ENCODE results near the gene EP400. TPM values are rescaled to one million over a fixed set of nuclear protein-coding genes. Genes with fewer than 3 reads are reported as not detected.

EP400 gene
- total RNA-seq, 1 donor = 14.5 TPM

DNA sequence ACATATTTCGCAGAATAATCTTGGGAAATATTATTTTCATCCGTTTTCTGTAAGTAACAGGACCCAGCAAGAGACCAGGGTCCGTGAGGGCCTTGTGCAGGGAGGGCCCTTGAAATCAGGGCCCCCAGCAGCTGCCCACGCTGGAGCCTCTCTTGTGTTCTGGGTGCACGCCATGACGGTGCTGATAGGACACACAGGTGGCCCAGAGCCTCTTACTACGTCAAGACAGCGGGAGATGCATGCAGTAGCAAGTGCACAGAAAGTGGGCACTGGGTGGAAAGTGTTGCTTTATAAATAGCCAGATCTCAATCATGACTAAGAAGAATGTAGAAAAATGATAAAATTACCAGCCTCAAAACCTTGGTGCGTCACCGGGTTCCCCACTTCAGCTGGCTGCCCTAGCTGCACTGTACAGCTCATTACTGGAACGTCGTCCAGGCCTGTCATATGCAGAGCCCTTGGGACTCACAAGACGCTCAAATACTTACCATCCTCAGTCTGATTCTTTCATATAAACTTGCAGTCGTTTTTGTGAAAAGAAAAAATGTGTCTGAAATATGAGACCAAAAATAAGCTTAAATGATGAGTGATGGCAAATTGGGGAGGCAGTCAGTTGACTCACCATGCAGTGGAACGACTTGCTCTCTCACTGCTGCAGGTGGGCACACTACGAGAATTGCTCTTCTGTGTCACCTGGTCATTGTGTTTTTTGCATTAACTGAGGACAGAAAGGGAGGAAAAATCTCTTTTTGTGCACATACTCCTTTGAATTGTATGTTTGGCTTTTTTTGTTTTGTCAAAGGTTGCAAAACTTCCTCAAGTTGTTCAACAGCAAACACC lies 126.2 kb downstream of the EP400 start:
- peaks cover 3% of the 10 kb centered on the region for H4K20me1 ChIP-seq (ENCODE audit: insufficient read depth, low read length)
- H3K36me3 ChIP-seq (ENCODE audit: insufficient read depth, low read length) = peaks cover 45% of the 10 kb centered on the region
- DNase-seq (ENCODE audit: insufficient read length, low spot score, missing footprints) = no peak
- no peak overlapping the region for H2AFZ ChIP-seq (ENCODE audit: low read length)
- H3K27ac ChIP-seq (ENCODE audit: low read depth, low read length) = no peak overlapping the region
- H3K4me1 ChIP-seq (ENCODE audit: insufficient read depth, low read length) = peaks cover 11% of the 10 kb centered on the region
- H3K4me3 ChIP-seq (ENCODE audit: insufficient read depth, low read length) = no peak overlapping the region
- no peaks in the 10 kb centered on the region for H3K27me3 ChIP-seq (ENCODE audit: insufficient read depth, low read length)
- H3K9me3 ChIP-seq (ENCODE audit: low read depth, low read length) = no peaks in the 10 kb centered on the region
- H3K4me2 ChIP-seq (ENCODE audit: insufficient read depth, low read length) = no peak overlapping the region
- TF ChIP-seq, protein P1, sequence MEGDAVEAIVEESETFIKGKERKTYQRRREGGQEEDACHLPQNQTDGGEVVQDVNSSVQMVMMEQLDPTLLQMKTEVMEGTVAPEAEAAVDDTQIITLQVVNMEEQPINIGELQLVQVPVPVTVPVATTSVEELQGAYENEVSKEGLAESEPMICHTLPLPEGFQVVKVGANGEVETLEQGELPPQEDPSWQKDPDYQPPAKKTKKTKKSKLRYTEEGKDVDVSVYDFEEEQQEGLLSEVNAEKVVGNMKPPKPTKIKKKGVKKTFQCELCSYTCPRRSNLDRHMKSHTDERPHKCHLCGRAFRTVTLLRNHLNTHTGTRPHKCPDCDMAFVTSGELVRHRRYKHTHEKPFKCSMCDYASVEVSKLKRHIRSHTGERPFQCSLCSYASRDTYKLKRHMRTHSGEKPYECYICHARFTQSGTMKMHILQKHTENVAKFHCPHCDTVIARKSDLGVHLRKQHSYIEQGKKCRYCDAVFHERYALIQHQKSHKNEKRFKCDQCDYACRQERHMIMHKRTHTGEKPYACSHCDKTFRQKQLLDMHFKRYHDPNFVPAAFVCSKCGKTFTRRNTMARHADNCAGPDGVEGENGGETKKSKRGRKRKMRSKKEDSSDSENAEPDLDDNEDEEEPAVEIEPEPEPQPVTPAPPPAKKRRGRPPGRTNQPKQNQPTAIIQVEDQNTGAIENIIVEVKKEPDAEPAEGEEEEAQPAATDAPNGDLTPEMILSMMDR (IDR thresholded peaks at IDR 0.05; ENCODE audit: extremely low read depth, low read depth, low read length) = no peak
- H3K79me2 ChIP-seq (ENCODE audit: insufficient read depth, low read length) = no peaks in the 10 kb centered on the region

DNA sequence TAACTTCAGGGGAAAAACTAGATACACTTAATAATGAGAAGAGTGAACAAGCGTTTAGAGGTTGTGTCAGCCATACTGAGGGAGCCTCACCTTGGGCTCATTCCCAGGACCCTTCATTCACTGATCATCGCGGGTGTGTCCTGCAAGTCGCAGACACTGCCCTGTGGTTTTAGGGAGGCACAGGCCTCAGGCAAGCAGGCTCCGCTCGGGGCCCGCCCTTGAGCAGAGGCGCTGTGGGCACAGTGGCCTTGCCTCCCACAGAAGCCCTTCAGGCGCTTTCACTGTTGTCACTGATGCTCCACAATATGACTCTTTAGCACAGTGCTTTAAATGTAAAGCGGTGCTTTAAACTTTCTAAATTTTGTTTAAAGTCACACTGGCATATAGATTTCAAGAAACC lies 127.0 kb downstream of the EP400 start:
- Histone ChIP-seq H3K4me2 (ENCODE audit: insufficient read depth, low read length) (no peak overlapping the region), H3K4me3 (ENCODE audit: insufficient read depth, low read length) (no peak overlapping the region), H2AFZ (ENCODE audit: low read length) (no peak overlapping the region), H4K20me1 (ENCODE audit: insufficient read depth, low read length) (peaks cover 3% of the 10 kb centered on the region), H3K79me2 (ENCODE audit: insufficient read depth, low read length) (no peaks in the 10 kb centered on the region), H3K27me3 (ENCODE audit: insufficient read depth, low read length) (no peaks in the 10 kb centered on the region), H3K9me3 (ENCODE audit: low read depth, low read length) (no peaks in the 10 kb centered on the region), H3K36me3 (ENCODE audit: insufficient read depth, low read length) (peaks cover 45% of the 10 kb centered on the region), H3K4me1 (ENCODE audit: insufficient read depth, low read length) (peaks cover 11% of the 10 kb centered on the region), H3K27ac (ENCODE audit: low read depth, low read length) (no peak overlapping the region)
- TF ChIP-seq, protein P1 (IDR thresholded peaks at IDR 0.05; ENCODE audit: extremely low read depth, low read depth, low read length) = no peak
- no peak for DNase-seq (ENCODE audit: insufficient read length, low spot score, missing footprints)

DNA sequence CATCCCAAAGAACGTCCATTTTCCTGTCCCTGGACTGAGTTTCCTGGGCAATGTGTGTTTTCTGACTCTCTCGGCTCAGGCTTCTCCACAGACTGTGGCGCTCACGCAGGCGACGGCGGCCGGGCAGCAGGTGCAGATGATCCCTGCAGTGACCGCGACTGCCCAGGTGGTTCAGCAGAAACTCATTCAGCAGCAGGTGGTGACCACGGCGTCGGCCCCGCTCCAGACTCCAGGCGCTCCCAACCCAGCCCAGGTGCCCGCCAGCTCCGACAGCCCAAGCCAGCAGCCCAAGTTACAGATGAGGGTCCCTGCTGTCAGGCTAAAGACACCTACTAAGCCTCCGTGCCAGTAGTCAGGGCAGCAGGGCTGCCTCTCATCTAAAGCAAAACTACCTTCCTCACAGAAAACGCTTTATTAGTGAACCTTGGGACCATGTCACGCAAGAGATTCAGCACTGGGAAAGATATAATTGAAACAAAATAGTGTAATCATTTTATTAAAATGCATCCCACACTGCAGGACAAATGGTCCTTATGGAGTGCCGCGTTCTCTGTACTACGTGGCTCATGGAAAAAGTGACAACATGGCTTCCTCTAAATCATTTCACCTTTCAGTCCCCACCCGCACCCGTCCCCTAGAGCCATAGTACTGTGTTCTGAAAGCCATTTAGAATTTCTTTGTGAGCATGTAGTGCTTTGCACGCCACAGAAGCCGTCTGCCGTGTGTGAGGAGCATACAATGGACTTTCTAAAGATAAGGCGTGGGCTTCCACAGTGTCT lies 127.8 kb downstream of the EP400 start:
- Histone ChIP-seq H3K27me3 (ENCODE audit: insufficient read depth, low read length) (no peaks in the 10 kb centered on the region), H3K9me3 (ENCODE audit: low read depth, low read length) (no peaks in the 10 kb centered on the region), H3K4me1 (ENCODE audit: insufficient read depth, low read length) (peaks cover 11% of the 10 kb centered on the region), H3K79me2 (ENCODE audit: insufficient read depth, low read length) (no peaks in the 10 kb centered on the region), H2AFZ (ENCODE audit: low read length) (no peak overlapping the region), H3K4me2 (ENCODE audit: insufficient read depth, low read length) (peak overlapping the region; percentile 5), H4K20me1 (ENCODE audit: insufficient read depth, low read length) (peaks cover 3% of the 10 kb centered on the region), H3K4me3 (ENCODE audit: insufficient read depth, low read length) (no peak overlapping the region), H3K27ac (ENCODE audit: low read depth, low read length) (no peak overlapping the region), H3K36me3 (ENCODE audit: insufficient read depth, low read length) (peaks cover 45% of the 10 kb centered on the region)
- DNase-seq (ENCODE audit: insufficient read length, low spot score, missing footprints) = no peak
- TF ChIP-seq, protein P1 (IDR thresholded peaks at IDR 0.05; ENCODE audit: extremely low read depth, low read depth, low read length) = no peak

DNA sequence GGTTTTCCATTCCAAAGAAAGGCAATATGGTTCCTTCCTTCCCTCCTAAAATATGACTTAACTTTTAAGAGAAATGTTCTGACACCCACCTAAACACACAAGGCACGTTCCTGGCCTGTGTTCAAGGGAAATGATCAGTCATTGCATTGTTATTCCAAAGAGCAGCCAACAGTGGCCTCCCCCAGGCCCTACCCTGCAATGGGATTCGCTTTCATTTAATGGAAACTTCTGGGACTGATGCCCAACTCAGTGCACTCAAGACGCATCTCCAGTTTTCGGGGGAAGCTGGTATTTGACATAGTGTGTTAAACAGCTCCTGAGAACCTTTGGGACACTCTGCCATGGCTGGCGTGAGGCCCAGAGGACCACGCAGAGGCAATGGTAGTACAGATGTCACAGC lies 128.4 kb downstream of the EP400 start:
- Histone ChIP-seq H3K27ac (ENCODE audit: low read depth, low read length) (peak overlapping the region; percentile 49), H4K20me1 (ENCODE audit: insufficient read depth, low read length) (peaks cover 3% of the 10 kb centered on the region), H3K4me1 (ENCODE audit: insufficient read depth, low read length) (peaks cover 11% of the 10 kb centered on the region), H3K4me3 (ENCODE audit: insufficient read depth, low read length) (no peak overlapping the region), H3K36me3 (ENCODE audit: insufficient read depth, low read length) (peaks cover 39% of the 10 kb centered on the region), H2AFZ (ENCODE audit: low read length) (no peak overlapping the region), H3K79me2 (ENCODE audit: insufficient read depth, low read length) (no peaks in the 10 kb centered on the region), H3K27me3 (ENCODE audit: insufficient read depth, low read length) (no peaks in the 10 kb centered on the region), H3K9me3 (ENCODE audit: low read depth, low read length) (no peaks in the 10 kb centered on the region), H3K4me2 (ENCODE audit: insufficient read depth, low read length) (peak overlapping the region; percentile 5)
- DNase-seq (ENCODE audit: insufficient read length, low spot score, missing footprints) = peak; percentile 96
- TF ChIP-seq, protein P1 (IDR thresholded peaks at IDR 0.05; ENCODE audit: extremely low read depth, low read depth, low read length) = no peak
